ENCODE results near the gene HOXB3.
A peak's percentile ranks its signal among the peaks of the same experiment; 100 is the strongest.

Gene HOXB3

DNA sequence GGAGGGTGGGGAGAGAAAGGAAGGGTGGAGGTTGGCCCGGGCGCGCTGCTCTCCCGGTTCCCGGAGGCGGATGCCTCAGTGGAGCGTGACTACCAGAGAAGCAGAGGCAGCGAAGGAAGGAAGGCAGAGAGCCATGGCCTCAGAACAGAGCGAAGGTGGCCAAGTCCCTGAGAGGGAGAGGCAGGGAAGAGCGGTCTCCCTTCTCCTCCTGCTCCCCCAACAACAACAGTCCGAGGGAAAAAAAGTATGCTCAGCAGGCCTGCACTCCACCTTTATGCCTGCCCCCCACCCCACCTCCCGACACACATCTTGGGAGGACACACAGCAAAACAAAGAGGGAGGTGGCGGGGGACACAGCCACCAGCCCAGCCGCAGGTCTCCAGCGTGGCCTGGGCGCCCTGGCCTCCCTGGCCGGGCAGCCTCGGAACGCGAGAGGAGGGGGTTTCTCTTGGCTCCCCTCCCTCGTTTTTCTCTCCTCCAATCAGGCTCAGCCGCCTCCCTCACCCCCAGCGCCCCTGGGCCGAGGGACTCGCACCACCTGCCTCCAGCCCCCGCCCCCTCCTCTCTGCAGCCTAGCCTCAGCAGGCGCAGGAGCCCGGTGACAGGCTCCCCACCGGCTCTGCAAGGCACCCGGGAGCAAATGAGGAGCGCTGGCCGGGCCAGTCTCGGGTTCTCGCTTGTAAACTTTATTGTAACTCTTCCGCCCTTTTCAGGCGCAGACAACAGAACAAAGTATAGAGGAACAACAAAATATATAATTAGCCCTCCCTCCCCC, 21.8 kb upstream of the HOXB3 start:
- DNase-seq = no peak

DNA sequence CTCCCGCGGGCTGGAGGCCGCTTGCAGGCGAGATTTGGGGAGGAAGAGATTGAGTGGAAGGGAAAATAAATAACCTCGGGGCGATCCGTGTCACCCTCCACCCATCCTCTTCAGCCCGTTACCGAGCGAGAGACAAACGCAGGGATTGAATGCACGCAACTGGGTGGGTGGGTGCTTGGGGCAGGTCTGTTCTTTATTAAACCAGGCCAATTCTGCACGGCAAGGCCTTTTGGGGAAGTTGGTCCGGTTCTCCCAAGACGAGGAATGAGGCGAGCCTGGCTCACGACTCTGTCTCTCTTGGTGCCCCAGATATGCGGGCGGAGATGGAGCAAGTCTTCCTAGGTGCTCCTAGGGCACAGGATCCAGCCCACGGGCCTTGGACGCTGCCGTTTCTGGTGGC, 21.2 kb upstream of the HOXB3 start:
- DNase-seq = no peak

DNA sequence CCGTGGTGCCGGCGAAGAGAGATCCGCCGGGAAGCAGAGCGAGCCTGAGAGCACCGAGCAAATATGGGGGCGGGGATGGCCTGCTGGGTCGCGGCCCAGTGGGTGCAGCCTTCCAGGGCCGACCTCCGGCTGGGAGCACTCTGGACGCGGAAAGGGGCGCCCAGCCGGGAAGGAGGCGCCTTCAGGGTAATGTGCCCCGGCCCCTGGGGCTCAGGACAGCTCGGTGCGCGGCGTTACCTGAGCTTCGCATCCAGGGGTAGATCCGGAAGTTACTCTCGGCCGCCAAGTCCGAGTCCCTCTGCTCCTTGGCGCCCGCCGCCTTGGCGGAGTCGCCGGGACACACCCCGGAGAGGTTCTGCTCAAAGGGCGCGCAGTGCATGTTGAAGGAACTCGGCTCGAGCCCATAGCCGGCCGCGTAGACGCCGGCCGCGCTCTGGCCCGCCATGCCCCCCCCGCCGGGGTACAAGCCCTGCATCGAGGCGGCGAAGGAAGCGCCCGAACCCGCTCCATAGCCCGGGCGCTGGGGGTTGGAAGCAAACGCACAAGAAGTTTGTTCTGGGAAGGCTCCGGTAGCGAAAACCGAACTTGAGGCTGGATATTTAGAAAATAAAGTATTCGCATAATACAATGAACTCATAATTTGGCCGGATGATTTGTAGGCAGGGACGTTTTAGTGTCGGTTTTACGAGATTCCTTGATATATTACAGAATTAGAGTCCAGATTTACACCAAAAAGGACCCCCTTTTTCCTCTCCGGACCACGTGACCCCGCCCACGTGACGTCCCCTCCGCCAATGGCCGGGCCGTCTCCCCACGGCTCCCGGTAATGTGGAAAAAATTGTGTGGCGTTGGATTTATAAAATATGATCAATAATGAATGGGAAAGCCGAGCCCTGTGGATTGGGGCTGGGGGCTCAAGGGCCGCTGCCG, 20.5 kb upstream of the HOXB3 start, which contains the start of gene HOXB7:
Gene HOXB7, minus strand, starts transcription at position 736 of the 930 bp plus-strand sequence. Its CDS starts 99 bp downstream, at position 637.
- peak; percentile 41 for DNase-seq

DNA sequence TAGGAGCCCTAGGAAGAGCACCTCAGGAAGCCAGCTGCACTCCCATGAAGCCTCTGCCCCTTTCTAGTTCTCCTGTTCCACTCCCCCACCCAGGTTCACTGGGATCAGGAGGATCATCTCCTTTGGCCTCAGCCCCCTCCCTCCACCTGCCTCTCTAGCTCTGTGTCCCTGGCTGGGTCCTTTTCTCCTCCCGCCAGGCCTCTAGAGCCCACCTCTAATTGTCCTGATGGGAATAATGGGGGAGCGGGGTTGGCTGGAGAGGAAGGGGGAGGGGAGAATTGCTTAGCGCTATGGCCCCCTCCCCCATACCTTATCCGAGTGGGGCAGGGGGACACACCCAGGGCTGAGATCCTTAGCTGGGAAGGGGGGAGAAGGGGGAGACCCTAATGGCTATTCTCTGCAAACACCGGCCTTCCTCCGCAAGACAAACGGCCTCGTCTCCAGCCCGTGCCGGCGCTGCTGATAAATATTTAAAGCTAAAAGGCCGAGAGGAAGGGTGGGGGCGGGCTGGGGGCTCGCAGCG, 19.8 kb upstream of the HOXB3 start:
- no peak for DNase-seq

DNA sequence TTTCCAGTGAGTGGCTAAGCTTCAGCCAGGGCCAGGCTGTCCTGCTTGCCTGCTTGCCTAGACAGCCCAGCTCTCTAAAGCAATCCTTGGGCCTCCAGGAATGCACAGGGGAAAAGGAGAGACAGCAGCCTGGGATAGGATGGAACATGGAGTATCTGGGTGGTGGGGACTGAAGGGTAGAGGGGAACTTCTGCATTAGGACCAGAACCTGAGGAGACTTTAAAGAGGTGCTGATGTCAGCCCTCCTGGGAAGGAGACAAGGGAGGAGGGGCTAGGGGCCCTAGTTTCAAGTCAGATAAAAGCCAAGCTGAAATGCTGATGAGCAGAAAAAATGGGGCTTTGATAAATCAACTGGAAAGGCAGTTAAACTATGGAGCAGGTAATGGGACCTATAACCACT, 19.0 kb upstream of the HOXB3 start:
- DNase-seq = no peak

DNA sequence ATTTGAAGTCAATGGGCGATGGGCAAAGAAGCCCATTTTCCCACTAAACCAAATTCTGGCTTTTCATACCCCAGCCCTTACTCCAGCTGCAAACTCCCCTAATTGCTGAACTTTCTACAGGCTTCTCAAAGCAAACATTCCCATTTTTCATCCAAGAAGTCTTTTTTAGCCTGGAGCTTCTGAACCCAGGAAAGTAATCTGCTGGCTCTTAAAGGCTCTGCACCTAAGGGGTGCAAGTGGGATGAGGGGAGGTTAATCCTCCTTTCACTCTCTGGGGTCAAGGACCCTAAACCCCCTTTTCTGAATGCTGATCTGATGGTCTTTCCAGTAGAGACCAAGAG, 18.4 kb upstream of the HOXB3 start:
- DNase-seq = no peak

DNA sequence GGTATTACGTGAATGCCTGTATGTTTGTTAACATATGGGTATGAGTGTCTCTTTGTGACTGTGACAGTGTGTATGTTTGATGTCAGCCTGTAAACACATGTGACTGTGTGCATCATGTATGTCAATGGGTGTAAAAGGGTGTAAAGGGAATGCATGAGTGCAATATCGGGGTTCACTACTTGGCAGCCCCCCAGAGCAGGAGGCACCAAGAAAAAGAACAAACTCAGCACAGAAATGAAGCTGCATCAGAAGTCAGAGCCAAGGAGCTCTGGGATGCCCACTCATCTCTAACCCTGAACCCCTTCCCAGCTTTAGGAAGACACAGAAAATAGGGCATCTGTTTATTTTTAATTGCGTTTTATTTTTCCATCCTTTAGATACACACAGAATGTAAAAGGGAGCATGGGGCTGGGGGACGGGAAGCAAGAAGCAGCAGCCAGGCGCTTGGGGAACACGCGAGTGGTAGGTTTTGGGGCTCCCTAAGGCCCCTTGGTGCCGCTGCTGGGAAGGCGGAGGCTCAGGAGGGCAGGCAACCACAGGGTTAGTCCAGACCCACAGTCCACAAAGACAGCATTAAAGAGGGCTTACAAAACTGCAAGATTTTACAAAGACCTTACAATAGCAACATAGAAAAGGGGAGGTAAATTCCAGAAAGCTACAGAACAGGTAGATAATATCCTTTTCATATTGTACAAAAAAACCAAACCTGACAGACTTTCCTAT, 17.0 kb upstream of the HOXB3 start:
- no peak for DNase-seq

DNA sequence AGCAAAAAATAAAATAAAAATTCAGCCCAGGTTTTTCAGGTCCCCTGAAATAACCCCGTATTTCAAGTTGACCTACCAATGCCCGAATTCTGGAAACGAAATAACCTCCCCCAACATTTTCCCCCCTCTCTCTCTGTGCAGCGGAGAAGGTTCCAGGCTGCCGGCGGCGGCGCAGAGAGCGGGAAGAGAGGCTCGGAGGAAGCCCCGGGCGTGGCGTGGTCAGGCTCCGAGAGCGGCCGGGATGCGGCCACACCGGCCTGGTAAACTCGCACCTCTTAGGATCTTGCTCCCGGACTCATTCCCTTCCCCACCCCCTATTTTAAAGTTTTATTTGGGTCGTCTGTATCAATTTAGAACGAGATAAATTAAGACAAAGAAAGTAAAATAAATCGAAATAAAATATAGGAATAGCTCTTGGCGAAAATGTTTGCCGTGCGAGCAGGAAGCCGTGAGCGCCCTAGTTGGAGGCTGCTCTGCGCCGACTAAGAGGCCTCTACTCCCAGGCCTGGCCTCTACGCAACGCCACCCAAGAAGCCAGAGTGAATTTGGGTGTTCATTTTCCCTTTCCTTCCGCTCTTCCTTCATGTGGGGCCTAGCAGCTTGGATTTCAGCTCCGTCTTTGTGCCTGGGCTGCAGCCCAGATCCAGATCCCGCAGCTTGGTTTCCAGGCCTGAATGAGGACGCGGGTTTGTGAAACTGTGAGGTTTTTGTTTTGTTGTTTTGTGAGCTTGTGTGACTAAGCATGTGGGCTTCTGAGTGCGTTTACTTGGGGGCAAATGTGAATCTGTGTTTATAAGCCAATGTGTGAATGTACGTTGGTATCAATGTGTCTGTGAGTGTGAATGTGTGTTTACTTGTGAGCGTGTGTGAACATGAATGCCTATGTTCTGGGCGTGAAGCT, 16.2 kb upstream of the HOXB3 start:
- DNase-seq = no peak

DNA sequence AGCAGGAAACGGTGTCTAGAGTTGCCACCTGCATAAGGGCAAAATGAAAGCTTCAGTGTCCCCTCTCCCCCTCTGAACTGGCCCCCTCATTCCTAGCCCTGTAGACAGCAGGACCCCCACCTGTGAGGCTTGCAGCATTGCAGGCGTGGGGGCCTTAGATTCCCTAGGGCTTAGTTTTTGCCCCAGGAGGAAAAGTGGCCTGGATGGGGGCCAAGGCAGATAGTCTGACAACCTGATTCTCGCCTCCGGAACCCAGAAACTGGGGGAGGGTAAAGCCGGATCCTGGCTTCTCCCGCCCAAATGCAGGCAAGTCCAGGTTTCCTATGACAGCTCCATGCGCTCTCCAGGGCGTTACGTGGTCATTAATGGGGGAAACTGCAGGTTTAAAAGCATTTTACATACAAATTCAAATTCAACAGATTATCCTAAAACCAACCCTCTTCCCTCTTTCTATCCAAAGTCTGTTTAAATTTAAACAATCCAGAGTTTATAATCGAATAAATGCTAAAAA, 15.4 kb upstream of the HOXB3 start:
- DNase-seq = no peak

DNA sequence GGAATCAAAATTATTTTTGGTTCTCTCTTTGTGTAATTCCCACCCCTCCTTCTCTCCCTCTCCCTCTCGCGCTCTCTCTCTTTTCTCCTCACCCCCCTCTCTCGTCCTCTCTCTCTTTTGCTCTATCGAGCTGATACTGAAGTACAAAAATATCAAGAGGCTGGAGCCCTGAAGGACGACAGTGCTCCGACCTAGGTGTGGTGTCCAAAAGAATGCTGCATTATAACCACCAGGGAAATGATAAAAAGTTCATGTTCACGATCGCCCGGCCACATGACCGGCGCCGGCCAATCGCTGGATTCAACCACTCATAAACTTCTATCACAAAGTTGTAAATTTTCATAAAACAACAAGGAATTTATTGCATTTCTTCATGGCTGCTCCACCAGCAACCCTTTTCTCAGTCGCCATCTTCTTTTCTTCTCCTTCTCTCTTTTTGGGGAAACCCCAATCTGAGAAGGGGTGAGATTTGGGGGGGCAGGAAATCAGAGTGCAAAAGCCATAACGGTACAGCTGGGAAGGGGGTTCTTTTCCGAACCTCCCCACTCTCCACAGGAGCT, 14.8 kb upstream of the HOXB3 start, which contains the start of gene HOXB6:
Gene HOXB6, minus strand, starts transcription at position 217 of the 560 bp plus-strand sequence. CDS start 6,836 bp downstream, outside the sequence.
- DNase-seq = no peak

DNA sequence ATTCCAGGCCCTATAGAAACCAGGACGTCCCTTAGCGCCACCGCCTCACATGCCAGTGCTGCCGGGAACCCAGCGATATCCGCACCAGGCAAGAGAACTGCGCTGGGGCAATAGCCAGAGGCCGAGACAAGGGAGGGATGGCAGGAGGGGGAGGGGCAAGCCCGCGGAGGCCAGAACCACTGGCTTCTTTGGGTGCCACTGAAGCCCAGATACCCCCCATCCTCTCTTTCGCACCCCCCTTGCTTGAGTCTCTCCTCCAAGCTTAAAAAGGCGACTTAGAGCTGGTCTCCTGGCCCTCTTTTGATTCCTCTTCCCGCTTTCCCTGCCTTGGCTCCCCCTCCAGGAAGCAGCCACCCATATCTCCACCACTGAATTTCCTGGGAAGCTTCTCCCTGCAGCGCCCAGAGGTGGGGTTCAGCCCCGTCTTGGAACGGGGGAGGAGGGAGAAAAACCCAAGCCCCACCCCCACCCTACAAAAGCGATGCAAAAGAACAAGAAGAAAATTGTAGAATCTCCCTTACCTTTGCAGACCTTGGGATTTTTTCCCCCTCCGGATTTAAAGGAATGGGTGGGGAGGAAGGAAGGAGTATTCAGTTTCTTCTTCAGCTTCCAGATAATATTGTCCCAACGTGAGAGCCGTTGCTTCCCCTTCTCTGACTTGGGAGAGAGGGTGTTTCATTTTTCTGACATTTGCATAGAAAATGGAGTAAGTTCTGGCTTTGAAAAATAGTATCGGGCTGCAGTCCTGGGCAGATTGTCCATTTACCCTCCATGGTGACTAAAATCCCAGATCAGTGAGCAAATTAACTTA, 14.1 kb upstream of the HOXB3 start:
- no peak for DNase-seq

DNA sequence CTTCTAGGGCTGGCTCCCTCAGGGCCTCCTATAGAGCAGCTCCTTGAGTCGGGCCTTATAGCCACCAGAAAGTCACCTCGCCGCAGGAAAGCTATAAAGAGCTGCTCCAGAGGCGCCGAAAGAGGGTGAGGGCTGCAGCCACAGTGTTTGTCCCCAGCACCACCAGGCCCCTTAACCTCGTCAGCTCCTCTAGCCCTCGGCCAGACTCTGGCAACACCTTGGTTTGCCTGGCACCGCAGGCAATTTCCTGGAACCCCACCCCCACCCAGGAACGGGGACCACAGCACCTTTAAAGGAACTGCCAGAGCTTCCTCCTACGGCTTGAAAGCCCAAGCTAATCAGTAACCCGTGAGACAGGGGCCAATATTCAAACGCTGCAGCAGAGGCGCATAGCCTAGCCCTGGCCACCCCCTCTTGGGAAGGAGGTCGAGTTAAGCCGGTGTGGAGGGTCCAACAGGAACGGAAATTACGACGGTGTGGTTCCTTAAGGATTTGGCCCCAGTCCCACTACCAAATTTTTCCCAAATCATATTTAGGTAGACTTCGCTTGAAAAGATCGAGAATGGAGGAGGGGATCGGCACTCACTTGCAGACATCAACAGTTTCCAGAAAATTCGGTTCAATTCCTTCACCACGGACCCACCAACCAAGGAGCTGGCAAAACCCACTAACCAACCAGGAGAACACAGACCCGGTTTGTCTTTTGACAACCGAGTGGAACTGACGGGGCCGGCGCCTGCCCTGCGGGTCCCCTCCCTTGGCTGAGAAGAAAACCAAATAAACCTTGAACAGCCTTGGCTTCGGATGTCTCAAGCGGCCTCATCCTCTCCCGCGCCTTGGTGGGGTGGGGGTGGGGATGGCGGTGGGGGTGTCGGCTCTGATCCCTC, 11.7 kb upstream of the HOXB3 start:
- DNase-seq = no peak

DNA sequence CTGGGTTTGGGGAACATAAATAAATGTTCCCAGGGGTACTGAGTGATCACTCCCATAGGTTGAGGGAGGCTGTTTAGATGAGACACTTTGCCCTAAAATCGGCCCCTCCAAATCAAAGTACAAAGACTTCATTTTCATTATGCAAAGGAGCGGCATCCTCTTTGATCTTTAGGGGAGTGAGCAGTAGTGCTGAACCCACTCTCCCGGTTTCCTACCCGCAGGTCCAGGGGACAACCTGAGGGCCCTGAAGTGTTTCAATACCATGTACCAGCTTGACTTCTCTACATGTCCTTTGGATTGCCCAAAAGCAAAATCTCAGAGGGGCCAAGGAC, 11.1 kb upstream of the HOXB3 start:
- DNase-seq = no peak

DNA sequence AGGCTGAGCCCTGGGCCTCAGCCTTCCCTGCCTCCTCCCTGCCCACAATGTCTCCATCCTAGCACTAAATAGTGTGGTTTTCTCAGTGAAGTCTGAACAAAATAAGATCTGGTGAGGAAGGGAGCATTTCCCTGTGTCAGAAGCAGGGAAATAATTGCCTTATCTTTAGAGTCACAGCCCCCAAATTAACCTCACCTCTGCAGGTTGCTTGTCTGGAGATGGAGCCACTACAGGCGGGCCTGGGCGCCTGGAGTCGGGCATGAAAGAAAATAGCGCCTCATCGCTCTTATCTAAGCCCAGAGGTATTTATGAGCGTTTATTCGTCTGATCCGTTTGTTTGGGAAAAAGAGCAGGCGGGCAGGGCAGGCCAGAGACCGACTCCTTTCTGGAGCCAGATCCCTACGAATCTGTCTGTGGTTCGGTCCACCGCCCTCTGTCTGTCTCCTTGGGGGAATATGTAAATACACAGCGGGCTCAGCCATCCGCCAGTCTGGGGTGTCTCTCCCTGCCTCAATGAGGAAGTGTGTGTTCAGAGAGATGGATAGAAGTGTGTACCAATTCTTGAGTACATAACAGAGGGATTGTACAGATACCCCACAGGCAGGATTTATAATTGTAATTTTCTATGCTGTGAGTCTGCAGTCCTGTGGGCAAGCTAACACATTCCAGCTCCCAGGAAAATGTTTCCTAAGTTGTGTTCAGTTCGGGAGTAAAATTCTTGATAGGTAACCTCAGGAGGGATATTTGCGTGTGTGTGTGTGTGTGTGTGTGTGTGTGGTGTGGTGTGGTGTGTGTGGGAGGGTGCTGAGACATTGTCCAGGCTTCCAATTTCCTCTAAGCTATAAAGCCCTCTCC, 10.4 kb upstream of the HOXB3 start:
- no peak for DNase-seq

DNA sequence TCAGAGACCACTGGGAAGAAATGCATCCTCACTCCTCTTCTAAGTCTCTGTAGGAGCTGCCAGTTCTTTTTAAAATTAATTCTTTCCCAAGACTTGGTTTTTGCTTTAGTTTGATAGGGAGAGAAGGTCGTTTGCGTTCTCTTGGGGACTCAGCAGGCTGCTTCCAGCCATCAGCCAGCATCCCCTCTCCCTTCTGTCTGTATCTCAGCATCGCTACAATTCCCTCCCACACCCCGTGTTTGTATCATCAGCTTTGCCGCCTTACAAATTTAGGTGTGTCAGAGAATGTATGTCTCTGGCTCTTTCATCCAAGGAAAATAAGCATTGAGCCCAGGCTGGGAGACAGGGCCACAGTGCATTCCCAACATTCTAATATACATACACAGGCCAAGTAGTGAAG, 9.3 kb upstream of the HOXB3 start:
- DNase-seq = no peak

DNA sequence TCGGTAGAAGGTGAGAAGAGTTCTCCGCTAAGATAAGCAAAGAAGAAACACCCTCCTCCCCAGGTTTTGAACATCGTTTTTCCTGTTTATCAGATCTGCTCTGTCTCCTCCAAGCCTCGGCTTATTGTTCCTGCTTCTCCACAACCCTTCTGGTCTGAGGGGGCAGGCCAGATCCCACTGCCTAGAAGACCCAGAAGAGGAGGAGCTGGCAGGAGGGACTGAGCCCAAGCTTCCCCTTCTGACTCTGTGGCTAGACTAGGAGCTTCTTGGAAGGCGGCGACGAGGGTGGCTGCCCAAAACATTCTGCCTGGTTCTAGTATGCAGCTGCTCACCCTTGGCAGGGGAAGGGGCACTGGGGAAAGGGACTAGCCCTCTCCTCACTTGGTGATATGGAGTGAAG, 8.7 kb upstream of the HOXB3 start:
- no peak for DNase-seq

DNA sequence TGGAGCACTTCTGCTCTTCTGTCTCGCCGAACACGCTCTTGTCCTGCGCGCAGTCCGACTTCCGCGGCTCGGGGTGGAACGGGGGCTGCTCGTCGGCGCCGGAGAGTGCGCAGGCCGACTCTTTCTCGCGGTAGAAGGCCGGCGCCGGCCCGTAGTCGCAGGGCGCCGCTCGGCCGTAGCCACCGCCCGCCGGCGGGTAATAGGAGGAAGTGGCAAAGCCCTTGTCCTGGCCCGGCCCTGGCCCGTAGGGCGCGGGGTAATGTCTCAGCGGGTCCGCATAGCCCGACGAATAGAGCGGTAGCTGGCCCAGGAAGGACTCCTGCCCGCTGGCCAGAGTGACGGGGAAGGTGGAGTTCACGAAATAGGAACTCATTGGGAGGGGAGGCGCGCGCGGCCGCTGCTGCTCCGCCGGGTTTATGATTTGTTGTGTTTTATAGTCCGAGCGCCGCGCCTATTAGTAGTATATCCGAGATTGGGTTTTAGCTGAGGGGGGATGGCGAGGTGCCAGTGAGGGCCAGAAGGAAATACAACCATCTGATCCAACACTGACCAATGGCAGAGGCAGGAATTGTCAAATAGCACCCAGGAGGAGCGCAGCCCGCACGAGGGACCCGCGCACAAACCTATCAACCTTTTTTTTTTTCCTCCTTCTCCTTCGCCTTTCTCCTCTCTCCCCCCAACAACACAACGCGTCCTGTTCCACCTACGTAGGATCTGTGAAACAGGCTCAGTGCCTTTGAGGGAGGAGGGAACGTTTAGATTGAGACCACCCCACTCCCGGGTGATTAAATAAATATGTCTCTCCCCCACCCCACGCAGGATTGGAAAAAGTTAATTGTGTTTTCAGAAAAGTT, 8.0 kb upstream of the HOXB3 start:
- DNase-seq = no peak

DNA sequence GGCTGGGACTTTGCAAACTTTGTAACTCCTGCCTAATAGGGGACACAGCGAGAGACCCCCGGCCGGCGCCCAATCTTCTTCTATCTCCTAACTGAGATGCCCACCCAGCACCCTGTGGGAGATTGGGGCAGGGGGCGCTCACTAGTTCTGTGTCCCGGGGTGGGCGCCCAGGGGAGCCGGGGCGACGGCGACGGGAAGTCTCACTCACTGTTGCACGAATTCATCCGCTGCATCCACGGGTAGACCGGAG, 7.4 kb upstream of the HOXB3 start:
- DNase-seq = no peak

All from activated effector memory CD4-positive, alpha-beta T cell treated with Interleukin-2 at 50 U/mL for 16 hours (primary cell).